ACHN (cell line): ENCODE results near the gene SLC17A3.

Experiments used
- DNase-seq: peaks from one replicate; pipeline ENCODE4 v3.0.0-alpha.2; 2015
- in situ Hi-C: cut with HindIII; loops from 2 replicates; pipeline ENCODE4 v1.10.0; 2017; ENCODE audit warnings: low sequenced_read_pairs, low pct_ligation_motif_present, low pct_unique_long_range_greater_than_20kb

Gene SLC17A3

GRCh38 chr6:25893778-25894177 lies 19.7 kb upstream of the SLC17A3 start:
- no peak for DNase-seq
- in situ Hi-C loops, result no loop called here

GRCh38 chr6:25892877-25893276 lies 18.8 kb upstream of the SLC17A3 start:
- DNase-seq, result no peak

GRCh38 chr6:25889877-25890853 lies 16.1 kb upstream of the SLC17A3 start:
- in situ Hi-C loops, result no loop called here
- DNase-seq, result peak; percentile 73

More at GRCh38 chr6:25892877-25893276, 18.8 kb upstream of the SLC17A3 start:
- in situ Hi-C loops, result no loop called here

- no peak for DNase-seq
- in situ Hi-C loops, result no loop called here
These were observed 14.6 kb upstream of the SLC17A3 start for GRCh38 chr6:25888626-25889025.

- in situ Hi-C loops, result no loop called here
- no peak for DNase-seq
These were observed 12.0 kb upstream of the SLC17A3 start for GRCh38 chr6:25886066-25886465.

- DNase-seq, result peak; percentile 98
- in situ Hi-C loops, result no loop called here
These were observed 9.9 kb upstream of the SLC17A3 start for GRCh38 chr6:25883991-25884390.

- in situ Hi-C loops, result no loop called here
- DNase-seq, result peak; percentile 81
These were observed 9.5 kb upstream of the SLC17A3 start for GRCh38 chr6:25883536-25883935.

- no peak for DNase-seq
- in situ Hi-C loops, result no loop called here
These were observed 8.0 kb upstream of the SLC17A3 start for GRCh38 chr6:25882051-25882496.

GRCh38 chr6:25880601-25881000 lies 6.6 kb upstream of the SLC17A3 start:
- no peak for DNase-seq
- in situ Hi-C loops, result no loop called here

GRCh38 chr6:25878721-25879322 lies 4.8 kb upstream of the SLC17A3 start:
- in situ Hi-C loops, result no loop called here
- no peak for DNase-seq

- DNase-seq, result peak; percentile 33
- in situ Hi-C loops, result no loop called here
These were observed 2.0 kb upstream of the SLC17A3 start for GRCh38 chr6:25875926-25876602.

- DNase-seq, result peak; percentile 85
- in situ Hi-C loops, result no loop called here
These were observed 1.5 kb upstream of the SLC17A3 start for GRCh38 chr6:25875563-25875905.

GRCh38 chr6:25874822-25875562 lies 949 bp upstream of the SLC17A3 start:
- in situ Hi-C loops, result no loop called here

GRCh38 chr6:25872814-25873213 lies 1.2 kb downstream of the SLC17A3 start:
- in situ Hi-C loops, result no loop called here
- no peak for DNase-seq

More at GRCh38 chr6:25874822-25875562, 949 bp upstream of the SLC17A3 start:
- peak; percentile 58 for DNase-seq

- in situ Hi-C loops, result no loop called here
- DNase-seq, result no peak
These were observed 4.2 kb downstream of the SLC17A3 start for GRCh38 chr6:25869840-25870239.

GRCh38 chr6:25868436-25869183 lies 5.4 kb downstream of the SLC17A3 start:
- DNase-seq, result no peak
- in situ Hi-C loops, result no loop called here

GRCh38 chr6:25866011-25866410 lies 8.0 kb downstream of the SLC17A3 start:
- DNase-seq, result no peak

GRCh38 chr6:25863360-25863759 lies 10.7 kb downstream of the SLC17A3 start:
- no peak for DNase-seq
- in situ Hi-C loops, result no loop called here

More at GRCh38 chr6:25866011-25866410, 8.0 kb downstream of the SLC17A3 start:
- in situ Hi-C loops, result no loop called here
